GM21423 (cell line): ENCODE results near the gene HDDC2.

Experiments used
- ATAC-seq: cut with Tn5 transposase; IDR thresholded peaks from one replicate; pipeline ENCODE4 v1.9.1; 2021; ENCODE audit warnings: mild to moderate bottlenecking, moderate library complexity; ENCODE audit not compliant: unreplicated experiment

The HDDC2 gene

DNA sequence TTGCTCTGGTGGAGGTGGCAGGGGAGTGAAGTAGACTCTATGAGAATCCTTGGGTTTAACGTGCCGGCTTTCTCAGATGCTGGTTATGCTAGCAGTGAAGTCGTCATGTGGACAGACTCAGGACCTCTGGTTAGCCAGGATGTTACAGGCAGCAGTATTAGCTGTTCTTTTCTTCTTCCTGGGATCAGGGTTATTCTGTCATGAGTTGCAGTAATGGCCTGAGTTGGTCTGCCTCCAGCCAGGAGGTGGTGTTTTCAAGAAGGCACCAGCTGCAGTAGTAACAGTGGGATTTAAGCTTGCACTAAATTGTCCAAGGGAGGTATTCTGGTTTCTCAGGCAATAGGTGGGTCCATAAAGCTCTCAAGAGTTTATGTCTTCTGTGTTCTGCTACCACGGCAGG lies 56.7 kb downstream of the HDDC2 start:
- no peak for ATAC-seq

GRCh38 chr6:125237764-125238163 lies 64.0 kb downstream of the HDDC2 start:
- no peak for ATAC-seq

DNA sequence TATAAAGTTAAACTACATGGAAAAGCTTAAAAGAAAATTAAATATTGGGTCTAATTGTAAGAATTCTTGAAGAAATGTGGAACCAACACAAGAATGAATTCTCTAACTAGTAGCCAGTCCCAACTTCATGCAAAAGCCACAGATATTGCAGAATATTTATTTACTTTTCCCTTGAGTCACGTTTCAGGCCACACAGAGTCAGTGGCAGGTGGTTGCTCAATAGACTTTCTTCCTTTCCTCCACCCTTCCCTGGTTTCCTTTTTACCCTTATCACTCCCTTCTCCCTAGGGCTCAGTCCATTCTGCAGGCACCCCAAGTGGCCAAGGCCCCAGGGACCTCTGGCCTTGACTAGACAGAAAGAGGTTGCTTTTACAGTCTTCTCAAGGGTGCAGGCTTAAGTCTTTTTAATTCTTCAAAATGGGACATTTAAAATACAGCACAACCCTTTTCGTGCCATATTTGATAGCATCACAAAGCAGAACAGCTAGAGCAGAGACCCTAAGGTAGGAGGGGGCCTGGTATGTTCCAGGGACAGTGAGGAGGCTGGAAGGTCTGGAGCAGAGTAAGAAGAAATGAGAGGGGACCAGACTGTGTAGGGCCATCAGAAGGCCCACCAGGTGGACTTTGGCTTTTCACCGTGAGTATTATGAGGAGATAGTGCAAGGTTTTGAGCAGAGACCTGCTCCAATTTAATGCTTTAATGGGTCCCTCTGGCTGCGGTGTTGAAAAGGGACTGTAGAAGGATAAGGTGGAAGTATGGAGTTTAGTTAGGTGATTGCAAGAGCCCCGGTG lies 65.0 kb downstream of the HDDC2 start:
- no peak for ATAC-seq

- no peak for ATAC-seq
Observed at GRCh38 chr6:125233202-125233601, 68.6 kb downstream of the HDDC2 start.

- ATAC-seq, result no peak
Observed at GRCh38 chr6:125232466-125232865, 69.3 kb downstream of the HDDC2 start.

DNA sequence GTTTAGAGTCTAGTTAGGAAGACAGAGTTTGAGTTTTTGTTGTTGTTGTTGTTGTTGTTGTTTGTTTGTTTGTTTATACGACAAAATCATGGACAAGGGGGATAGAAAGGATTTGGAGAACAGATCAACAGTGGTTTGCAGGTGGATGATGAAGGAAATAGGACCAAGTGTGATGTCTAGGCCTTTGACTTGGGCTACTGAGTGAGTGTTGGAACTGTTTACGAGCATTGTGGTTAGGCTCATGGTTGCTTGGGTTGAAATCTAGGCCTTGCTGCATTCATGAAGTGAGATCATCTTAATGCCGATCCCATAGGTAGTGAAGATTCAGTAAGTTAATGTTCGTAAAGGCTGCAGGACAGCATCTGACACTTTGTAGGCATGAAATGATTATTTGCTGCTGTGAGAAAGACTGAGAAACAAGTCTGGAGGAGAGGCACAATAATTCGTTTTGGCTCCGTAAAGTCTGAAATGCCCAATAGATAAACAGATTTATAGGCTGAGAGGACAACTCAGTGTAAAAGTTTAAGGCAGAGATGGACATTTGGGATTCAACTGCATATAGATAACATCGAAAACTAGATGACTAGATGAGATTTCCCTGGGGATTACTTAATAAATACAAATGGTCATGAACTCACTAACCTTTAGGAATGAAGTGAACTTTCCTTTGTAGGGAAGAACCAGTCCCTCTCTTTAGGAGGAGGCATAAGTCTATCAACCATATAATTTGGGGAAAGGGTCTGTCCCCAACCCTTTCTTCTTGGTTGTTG lies 70.0 kb downstream of the HDDC2 start:
- no peak for ATAC-seq

GRCh38 chr6:125231133-125231532 lies 70.6 kb downstream of the HDDC2 start:
- ATAC-seq, result no peak

- ATAC-seq, result no peak
Observed at GRCh38 chr6:125230674-125231073, 71.1 kb downstream of the HDDC2 start.

DNA sequence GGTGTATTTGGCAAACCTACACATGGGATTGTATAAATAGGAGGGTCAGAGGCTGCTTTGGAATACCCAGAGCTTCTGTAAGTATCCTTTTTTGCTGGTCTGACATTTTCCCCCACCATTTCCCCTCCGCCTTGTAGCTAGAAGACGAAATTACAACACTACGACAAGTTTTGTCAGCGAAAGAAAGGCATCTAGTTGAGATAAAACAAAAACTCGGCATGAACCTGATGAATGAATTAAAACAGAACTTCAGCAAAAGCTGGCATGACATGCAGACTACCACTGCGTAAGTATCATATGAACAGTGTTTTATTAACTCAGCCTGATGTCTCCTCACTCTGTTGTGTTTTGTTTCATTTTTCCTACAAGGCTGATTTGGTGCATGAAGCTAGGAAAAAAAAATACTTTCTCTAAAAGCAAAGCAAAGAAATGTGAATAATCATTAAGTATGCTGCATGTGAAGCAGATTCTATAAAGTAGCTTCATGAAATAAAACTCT lies 72.7 kb downstream of the HDDC2 start:
- ATAC-seq, result no peak

DNA sequence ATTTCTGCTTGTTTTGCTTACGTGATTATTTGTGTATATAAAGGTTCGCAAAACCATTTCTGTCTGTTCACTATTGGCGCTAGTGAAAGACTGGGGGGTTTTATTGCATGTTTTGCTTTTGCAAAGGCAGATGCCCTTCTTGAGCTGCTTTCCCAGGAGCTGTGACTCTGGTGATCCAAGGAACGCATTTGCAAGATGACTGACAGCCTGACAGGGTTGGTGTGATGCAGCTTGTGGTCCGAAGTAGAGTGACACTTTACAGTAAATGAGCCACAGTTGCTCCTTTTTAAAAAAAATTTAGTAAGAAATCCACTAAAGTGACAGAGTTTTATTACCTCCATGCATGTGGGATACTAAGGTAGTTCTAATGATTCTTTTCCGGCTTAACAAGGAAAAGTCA lies 74.5 kb downstream of the HDDC2 start:
- no peak for ATAC-seq
